Activated naive CD4-positive, alpha-beta T cell treated with anti-CD3 and anti-CD28 coated beads, Interleukin-2, amount 50 U/mL, for 72 hours (primary cell): Measurements from ENCODE around the gene COA3. TPM values are rescaled to one million over a fixed set of nuclear protein-coding genes. Genes with fewer than 3 reads are reported as not detected.

Experiments used
- ATAC-seq, 2 donors: fragments of 150-1000 bp; cut with Tn5 transposase; 2 replicates each; pipeline ENCODE4 v1.10.0; 2021; ENCODE audit warnings: mild to moderate bottlenecking in 2 of 2, moderate library complexity in 2 of 2
- DNase-seq, 2 donors: peaks; one replicate each; pipeline ENCODE4 v3.0.0; 2021 to 2022; ENCODE audit warnings: low spot score in 2 of 2
- H3K27ac Mint-ChIP-seq, 2 donors: one replicate each; pipeline ENCODE4 v1.8.0; 2022; ENCODE audit warnings: mild to moderate bottlenecking in 2 of 2, mixed read lengths in 2 of 2
- H3K36me3 Mint-ChIP-seq, 2 donors: one replicate each; pipeline ENCODE4 v1.8.0; 2022; ENCODE audit warnings: mixed read lengths in 2 of 2
- H3K9me3 Mint-ChIP-seq, 2 donors: one replicate each; pipeline ENCODE4 v1.8.0; 2022; ENCODE audit warnings: mixed read lengths in 2 of 2
- total RNA-seq, 2 donors: library from RNA; stranded (reverse); gene quantifications; one replicate each; pipeline ENCODE4 v1.2.3, GENCODE V29; 2022

Gene COA3
- total RNA-seq, 2 donors from 2014 or later, result 14.8 to 32.7 TPM

DNA sequence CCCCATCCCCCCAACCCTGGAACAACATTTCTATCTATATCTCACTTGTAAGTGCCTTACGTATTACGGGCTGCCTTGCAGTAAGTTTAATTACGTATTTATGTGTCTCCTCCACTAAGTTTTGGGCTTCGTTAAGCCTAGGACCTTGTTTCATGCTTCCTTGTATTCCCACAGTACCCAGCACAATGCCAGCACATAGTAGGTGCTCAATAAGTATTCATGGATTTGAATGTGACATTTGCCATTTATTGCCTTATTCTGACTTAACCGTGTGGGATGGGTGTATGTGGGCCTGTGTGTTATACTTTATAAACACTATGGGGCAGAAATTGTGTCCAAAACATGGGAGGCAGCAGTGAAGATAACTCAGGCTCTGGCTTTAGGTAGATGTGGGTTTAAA is 6.0 kb downstream of the COA3 start:
- H3K36me3 Mint-ChIP-seq, result no peaks in the 10 kb centered on the region
- no peak for DNase-seq
- ATAC-seq, result no peak
- no peaks in the 10 kb centered on the region for H3K9me3 Mint-ChIP-seq
- H3K27ac Mint-ChIP-seq, result no peak overlapping the region

DNA sequence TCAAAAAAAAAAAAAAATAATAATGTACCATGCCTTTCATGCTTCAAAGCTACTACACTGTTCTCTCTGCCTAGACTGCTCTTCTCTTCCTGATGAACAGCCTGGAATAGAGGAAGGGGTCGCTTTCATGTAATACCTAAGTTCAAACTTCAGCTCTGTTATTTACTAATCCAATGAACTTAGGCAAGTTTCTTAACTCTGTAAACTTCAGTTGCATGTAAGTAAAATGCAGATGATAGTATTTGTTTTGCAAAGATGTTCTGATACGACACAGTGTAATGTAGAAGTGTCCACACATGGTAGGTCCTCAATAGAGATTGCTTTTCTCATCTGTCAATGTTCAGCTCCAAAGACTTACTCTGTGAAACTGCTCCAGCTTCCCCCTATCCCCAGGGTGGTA is 6.6 kb downstream of the COA3 start:
- Mint-ChIP-seq H3K36me3 (no peaks in the 10 kb centered on the region), H3K9me3 (no peaks in the 10 kb centered on the region), H3K27ac (no peak overlapping the region)
- no peak for DNase-seq
- ATAC-seq, result no peak

DNA sequence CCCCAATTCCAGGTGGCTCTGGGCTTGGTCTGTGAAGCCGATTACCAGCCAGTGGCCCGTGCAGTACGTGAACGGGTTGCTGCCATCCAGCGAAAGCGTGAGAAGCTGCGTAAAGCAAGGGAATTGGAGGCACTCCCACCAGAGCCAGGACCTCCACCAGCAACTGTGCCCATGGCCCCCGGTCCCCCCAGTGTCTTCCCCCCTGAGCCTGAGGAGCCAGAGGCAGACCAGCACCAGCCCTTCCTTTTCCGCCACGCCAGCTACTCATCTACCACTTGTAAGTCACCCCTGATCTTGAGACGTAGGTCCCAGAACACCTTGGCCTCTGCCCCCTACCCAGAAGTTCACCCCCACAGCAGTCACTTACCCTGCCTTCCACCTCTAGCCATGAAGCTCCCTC is 11.2 kb downstream of the COA3 start:
- ATAC-seq (no peak), DNase-seq (no peak)
- Mint-ChIP-seq H3K27ac (no peak overlapping the region), H3K36me3 (peaks cover 6 to 14% of the 10 kb centered on the region in 2 donors), H3K9me3 (no peaks in the 10 kb centered on the region)

DNA sequence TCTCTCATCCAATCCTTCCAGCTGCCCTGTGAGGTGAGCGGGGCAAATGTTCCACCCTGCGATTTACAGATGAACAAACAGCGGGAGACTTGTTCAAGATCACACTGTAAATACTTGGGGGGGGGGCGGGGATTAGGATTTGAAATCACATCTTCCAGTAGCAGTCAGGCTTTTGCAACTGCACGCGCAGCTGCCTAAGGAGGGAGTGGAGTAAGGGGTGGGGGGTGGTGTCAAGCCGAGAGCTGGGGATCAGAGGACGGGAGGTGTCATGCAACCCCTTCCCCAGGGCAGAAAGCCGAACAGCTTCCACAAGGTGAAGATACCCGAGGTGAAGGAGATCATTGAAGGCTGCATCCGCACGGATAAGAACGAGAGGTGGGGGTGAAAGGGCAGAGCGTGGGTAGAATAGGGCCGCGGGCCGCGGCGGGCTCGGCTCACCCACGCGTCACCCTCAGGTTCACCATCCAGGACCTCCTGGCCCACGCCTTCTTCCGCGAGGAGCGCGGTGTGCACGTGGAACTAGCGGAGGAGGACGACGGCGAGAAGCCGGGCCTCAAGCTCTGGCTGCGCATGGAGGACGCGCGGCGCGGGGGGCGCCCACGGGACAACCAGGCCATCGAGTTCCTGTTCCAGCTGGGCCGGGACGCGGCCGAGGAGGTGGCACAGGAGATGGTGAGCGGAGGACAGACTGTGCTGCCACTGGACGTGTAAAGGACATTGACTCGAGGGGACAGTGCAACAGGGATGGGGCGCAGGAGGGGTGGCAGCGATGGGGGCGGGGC is 13.5 kb downstream of the COA3 start:
- no peak for ATAC-seq
- Mint-ChIP-seq H3K27ac (no peak overlapping the region), H3K36me3 (peaks cover 6 to 14% of the 10 kb centered on the region in 2 donors), H3K9me3 (no peaks in the 10 kb centered on the region)
- peak in 1 of 2 donors; percentile 50 for DNase-seq

DNA sequence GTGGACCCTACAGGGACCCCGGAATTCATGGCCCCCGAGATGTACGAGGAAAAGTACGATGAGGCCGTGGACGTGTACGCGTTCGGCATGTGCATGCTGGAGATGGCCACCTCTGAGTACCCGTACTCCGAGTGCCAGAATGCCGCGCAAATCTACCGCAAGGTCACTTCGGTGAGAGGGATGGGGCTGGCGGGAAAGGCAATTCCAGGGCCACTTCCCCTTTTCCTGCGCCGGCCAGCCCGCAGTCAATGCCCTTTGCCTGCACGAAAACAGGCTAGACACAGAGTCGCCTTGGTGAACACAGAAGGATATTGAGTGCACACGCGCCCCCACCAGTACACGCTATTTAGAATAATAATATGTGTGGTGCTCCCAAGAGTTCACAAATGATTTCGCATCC is 14.1 kb downstream of the COA3 start:
- ATAC-seq (no peak), DNase-seq (no peak)
- Mint-ChIP-seq H3K27ac (no peak overlapping the region), H3K36me3 (peaks cover 6 to 17% of the 10 kb centered on the region in 2 donors), H3K9me3 (no peaks in the 10 kb centered on the region)

DNA sequence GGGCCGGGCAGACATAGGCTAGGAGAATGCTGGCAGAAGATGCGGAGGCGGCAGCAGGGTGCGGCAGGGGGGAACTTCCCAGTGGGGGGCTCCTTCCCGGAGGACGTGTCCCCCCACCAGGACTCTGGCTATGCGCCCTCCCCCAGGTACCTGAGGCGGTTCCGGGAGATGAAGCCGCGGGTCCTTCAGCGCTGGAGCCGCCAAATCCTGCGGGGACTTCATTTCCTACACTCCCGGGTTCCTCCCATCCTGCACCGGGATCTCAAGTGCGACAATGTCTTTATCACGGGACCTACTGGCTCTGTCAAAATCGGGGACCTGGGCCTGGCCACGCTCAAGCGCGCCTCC is 14.7 kb downstream of the COA3 start:
- ATAC-seq, result no peak
- H3K36me3 Mint-ChIP-seq, result peaks cover 6 to 22% of the 10 kb centered on the region in 2 donors
- no peak for DNase-seq
- no peak overlapping the region for H3K27ac Mint-ChIP-seq
- no peaks in the 10 kb centered on the region for H3K9me3 Mint-ChIP-seq

DNA sequence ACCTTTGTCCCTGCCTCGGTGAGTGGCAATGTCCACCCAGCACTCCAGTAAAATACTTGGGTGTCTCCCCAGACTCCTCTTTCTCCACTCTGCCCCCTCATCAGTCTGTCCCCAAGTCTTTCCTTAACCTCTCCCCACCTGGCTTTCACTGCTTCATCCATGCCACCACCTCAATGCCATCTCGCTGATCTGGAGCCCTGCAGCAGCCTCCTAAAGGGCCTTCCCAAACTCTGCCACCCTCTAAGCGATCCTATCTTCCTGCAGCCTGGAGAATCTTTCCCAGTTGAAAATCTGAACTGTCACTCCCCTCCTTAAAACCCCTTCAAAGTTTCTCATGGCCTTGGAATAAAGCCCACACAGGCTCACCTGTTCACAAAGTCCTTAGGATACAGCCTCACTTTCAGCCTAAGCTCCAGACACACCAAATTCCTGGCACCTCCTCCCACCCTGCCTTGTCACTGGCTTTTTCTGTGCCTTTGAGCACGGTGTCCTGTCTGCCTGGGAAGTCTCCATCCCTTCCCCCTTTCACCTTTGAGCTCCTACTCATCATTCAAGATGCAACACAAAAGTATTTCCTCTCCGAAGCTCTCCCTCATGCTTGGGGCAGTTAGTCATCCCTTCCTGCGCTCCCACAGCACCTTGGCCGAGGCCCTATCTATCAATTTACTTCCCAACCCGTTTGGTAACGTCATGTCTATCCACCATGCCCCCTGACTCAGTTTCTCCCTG is 15.3 kb downstream of the COA3 start:
- no peak for DNase-seq
- no peaks in the 10 kb centered on the region for H3K9me3 Mint-ChIP-seq

DNA sequence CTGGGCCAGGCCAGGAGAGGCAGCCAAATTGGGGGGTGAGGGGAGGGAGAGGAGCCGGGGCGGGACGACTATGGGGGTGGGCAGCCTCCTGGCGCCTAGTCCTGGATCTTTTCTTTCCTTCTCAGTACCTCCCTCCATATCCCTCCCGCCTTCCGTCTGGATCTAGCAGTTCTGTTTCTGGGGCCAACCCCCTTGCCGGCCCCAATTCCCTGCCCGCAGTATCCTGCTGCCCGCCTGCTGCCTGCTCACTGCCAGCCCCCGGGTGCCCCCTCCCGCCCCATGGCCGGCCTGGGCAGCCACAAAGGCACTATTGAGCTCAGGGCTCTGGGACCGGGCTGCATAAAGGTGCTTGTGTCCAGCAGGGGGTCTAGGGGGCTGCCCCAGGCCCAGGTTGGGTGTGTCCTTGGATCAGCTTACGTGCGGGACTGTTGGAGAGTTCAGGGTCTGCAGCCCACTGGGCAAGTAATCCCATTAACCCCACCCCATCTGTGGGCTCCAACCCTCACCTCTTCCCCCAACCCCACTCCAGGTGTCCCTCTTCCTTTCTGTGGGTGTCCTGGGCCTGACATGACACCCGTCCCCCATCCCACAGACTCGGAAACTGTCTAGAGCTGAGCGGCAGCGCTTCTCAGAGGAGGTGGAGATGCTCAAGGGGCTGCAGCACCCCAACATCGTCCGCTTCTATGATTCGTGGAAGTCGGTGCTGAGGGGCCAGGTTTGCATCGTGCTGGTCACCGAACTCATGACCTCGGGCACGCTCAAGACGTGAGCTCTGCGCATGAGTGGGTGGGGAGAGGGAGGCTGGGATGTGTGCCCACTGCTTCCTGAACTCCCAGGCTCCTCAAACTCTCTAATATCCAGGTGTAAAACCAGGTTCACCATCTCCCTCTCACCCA is 16.1 kb downstream of the COA3 start:
- Mint-ChIP-seq H3K36me3 (peaks cover 6 to 22% of the 10 kb centered on the region in 2 donors), H3K27ac (no peak overlapping the region), H3K9me3 (no peaks in the 10 kb centered on the region)
- no peak for ATAC-seq
- DNase-seq, result no peak

More for the DNA sequence above, 15.3 kb downstream of the COA3 start:
- peaks cover 6 to 22% of the 10 kb centered on the region in 2 donors for H3K36me3 Mint-ChIP-seq
- H3K27ac Mint-ChIP-seq, result no peak overlapping the region
- no peak for ATAC-seq

DNA sequence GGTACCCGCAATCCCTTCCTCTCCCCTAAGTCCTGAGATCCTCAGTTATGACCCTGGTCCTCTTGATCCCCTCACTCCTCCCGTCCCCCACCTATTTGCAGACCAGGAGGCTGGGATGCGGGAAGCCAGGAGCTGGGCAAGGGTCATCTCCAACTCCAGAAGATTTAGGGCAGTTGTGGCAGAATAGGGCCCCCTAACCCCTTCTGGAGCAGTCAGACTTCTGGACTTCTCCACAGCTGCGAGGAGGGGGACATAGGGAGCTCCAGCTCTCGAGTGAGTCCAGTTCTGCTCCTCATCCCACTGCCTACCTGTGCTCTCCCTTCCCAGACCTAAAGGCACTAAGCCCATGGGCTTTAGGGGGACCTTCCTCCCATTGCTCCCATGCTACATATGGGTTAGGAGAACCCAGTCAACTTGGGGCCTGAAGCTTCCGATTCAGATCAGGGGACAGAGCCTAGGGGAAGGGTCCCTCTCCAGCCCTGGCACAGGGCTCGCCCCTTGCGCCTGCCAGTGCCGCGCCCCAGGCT is 16.8 kb downstream of the COA3 start:
- ATAC-seq (no peak), DNase-seq (no peak)
- Mint-ChIP-seq H3K27ac (no peak overlapping the region), H3K9me3 (no peaks in the 10 kb centered on the region), H3K36me3 (peaks cover 6 to 22% of the 10 kb centered on the region in 2 donors)

DNA sequence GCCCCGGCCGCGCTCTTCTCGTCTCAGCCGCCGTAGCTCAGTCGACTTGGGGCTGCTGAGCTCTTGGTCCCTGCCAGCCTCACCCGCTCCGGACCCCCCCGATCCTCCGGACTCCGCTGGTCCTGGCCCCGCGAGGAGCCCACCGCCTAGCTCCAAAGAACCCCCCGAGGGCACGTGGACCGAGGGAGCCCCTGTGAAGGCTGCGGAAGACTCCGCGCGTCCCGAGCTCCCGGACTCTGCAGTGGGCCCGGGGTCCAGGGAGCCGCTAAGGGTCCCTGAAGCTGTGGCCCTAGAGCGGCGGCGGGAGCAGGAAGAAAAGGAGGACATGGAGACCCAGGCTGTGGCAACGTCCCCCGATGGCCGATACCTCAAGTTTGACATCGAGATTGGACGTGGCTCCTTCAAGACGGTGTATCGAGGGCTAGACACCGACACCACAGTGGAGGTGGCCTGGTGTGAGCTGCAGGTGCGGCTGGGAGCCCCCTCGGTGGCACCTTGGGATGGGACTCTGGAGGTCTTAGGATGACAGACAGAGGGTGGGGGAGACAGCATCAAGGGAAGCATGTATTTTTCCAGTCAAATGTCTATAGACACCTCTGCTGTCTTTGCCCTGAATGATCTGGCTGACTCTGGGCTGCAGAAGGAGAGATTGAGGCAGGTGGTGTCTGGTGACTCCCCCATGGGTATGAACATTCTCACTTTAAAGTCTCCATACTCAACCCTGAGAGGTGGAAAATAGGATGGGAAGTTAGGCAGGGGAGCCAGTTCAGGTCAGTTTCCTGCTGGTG is 17.5 kb downstream of the COA3 start:
- ATAC-seq, result no peak
- no peaks in the 10 kb centered on the region for H3K9me3 Mint-ChIP-seq
- no peak for DNase-seq
- peaks cover 6 to 21% of the 10 kb centered on the region in 2 donors for H3K36me3 Mint-ChIP-seq
- H3K27ac Mint-ChIP-seq, result no peak overlapping the region

DNA sequence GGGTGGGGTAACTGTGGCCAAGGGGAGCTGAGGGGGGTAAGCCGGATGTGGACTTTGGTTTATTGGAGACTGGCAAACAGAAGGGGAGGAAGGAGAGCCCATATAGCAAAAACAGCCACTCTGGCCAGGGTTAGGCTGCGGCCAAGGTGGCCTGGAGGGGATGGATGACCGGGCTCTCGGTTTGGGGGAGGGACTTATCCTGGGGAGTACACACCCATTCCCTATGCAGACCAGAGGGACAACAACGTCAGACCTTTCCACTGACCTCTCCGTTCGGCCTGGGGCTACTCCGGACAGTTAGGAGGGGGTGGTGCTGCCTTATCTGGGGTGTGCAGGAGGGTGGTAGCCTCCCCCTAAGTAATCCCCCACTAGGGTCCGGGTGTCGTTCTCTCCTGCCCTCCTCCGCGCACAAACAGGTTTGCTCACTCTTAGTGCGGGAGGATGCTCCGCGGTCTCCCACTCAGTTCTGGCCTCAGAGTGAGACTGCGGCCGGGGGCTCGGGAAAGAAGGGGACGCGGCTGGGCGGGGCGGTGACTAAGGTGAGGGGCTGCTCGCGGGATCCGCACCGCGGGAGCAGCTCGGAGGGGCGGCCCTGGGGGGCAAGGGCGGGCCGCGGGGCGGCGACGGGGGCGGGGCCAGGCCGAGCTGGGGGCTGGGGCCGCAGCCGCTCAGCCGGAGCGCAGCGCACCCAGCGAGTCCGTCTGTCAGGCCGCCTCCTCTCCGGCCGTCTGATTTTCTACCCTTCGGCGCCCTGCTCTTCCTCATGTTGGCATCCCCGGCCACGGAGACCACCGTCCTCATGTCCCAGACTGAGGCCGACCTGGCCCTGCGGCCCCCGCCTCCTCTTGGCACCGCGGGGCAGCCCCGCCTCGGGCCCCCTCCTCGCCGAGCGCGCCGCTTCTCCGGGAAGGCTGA is 18.3 kb downstream of the COA3 start, which contains the start of gene WNK4:
WNK4 (plus strand) TSS at position 675 of the 915 bp plus-strand sequence; CDS start at position 764, 89 bp downstream.
- ATAC-seq, result no peak
- Mint-ChIP-seq H3K27ac (no peak within 1 kb of the TSS), H3K9me3 (no peaks in the 10 kb centered on the region), H3K36me3 (peaks cover 6 to 20% of the 10 kb centered on the region in 2 donors)
- DNase-seq, result no peak

DNA sequence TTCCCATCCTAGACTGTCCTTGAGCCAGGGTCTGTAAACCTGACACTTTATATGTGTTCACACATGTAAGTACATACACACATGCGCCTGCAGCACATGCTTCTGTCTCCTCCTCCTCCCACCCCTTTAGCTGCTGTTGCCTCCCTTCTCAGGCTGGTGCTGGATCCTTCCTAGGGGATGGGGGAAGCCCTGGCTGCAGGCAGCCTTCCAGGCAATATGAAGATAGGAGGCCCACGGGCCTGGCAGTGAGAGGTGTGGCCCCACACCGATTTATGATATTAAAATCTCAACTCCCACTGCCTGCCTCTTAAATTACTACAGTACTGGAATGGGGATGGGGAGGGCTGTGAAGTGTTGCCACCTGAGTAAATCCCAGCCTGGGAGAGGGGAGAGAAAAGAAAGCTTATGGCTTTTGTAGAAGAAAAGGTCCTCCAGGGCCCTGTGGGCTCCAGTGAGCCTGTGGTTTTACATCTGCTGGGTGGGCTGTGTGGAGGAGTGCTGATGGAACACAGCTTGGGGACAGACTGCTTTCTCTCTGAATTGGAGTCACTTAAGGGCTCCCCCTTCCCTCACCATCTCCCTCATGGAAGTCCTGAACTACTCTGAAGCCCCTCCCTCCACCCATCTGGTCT is 19.1 kb downstream of the COA3 start:
- peaks cover 11 to 27% of the 10 kb centered on the region in 2 donors for H3K36me3 Mint-ChIP-seq
- H3K9me3 Mint-ChIP-seq, result no peaks in the 10 kb centered on the region
- DNase-seq (no peak), ATAC-seq (no peak)
- H3K27ac Mint-ChIP-seq, result no peak overlapping the region

DNA sequence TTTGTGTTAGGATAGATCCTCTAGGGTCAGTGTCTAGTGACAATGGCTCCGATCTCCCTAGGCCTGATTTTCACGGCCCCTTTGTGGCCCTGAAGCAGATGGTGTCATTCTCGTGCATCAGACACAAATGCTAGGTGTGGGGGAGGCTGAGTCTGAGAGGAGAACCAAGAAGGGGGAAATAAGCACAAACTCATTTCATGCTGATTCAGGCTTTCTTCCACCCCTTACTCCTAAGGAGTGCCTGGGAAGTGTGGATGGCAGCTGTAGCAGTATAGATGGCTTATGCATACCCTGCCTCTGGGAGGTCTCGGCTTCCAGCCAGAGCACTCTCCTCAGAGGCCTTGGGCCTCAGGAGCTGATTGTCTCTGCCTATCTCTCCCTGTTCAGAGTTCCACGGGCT is 19.9 kb downstream of the COA3 start:
- no peak for ATAC-seq
- Mint-ChIP-seq H3K9me3 (no peaks in the 10 kb centered on the region), H3K27ac (no peak overlapping the region), H3K36me3 (peaks cover 19 to 35% of the 10 kb centered on the region in 2 donors)
- no peak for DNase-seq

DNA sequence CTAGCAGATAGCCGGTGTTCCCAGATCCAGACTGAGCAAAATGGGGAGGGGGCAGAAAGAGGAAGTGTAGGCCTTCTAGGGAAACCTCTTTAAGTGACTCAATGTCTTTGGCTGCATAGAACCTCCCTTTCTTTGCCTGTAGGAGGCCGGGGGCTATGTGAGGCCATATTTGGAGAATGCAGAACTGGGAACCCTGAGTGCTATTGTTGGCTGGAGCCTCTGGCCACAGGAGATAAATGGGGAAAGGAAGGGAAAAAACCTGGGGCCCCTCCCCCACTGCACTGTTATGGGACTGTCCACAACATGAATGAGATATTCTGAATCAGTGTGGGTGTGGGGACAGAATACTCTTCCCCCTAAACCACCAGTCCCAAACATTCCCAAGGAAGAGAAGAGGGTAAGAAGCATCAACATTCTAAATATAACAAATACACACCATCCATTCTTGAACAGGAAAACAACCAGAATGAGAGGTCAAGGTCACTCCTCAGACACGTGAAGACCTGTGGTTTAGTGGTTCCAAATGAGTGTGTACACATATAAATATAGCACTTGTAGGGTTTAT is 22.9 kb downstream of the COA3 start:
- Mint-ChIP-seq H3K9me3 (no peaks in the 10 kb centered on the region), H3K27ac (no peak overlapping the region), H3K36me3 (peaks cover 25 to 34% of the 10 kb centered on the region in 2 donors)
- ATAC-seq, result no peak
- DNase-seq, result no peak
